HepG2 (cell line): Measurements from ENCODE around the gene POLRMT. TPM values are rescaled to one million over a fixed set of nuclear protein-coding genes. Genes with fewer than 3 reads are reported as not detected.
A peak's percentile ranks its signal among the peaks of the same experiment; 100 is the strongest.

Source experiments
- CHD4 ChIP-seq: fragments of 200-600 bp; sonication (generic); IDR thresholded peaks from 2 replicates; pipeline ENCODE4 v1.7.0; 2017; ENCODE audit warnings: mild to moderate bottlenecking, low read length, borderline replicate concordance
- DMAP1 ChIP-seq: IDR thresholded peaks from 2 replicates; pipeline ENCODE4 v1.6.1; 2016
- JARID2 ChIP-seq: sonication (generic); formaldehyde crosslinking; IDR thresholded peaks from 2 replicates; pipeline ENCODE4 v1.8.1; 2023; ENCODE audit warnings: missing genetic modification reagents, inconsistent platforms; ENCODE audit not compliant: insufficient replicate concordance
- MYC ChIP-seq: sonication (generic); formaldehyde crosslinking; IDR thresholded peaks from 2 replicates; pipeline ENCODE4 v1.9.0; 2021; ENCODE audit warnings: missing genetic modification reagents, borderline replicate concordance
- POLR2AphosphoS5 ChIP-seq: IDR thresholded peaks from 2 replicates; pipeline ENCODE4 v1.6.1; 2012; ENCODE audit warnings: low read depth, low read length
- PTBP1 ChIP-seq: fragments of 200-400 bp; formaldehyde crosslinking; IDR thresholded peaks from 2 replicates; pipeline ENCODE4 v1.6.1; 2018; ENCODE audit warnings: low read length, low read depth; ENCODE audit not compliant: poor library complexity, severe bottlenecking
- RERE ChIP-seq: IDR thresholded peaks from 2 replicates; pipeline ENCODE4 v1.6.1; 2016; ENCODE audit warnings: low read depth, missing genetic modification reagents, missing compliant biosample characterization
- SIN3A ChIP-seq: IDR thresholded peaks from 2 replicates; pipeline ENCODE4 v1.6.1; 2011; ENCODE audit warnings: low read depth, mild to moderate bottlenecking, control low read depth, low read length, borderline replicate concordance
- SIX4 ChIP-seq: sonication (generic); formaldehyde crosslinking; IDR thresholded peaks from 2 replicates; pipeline ENCODE4 v1.4.0; 2020; ENCODE audit warnings: missing genetic modification reagents
- TGIF2 ChIP-seq: IDR thresholded peaks from 2 replicates; pipeline ENCODE4 v1.6.1; 2016; ENCODE audit warnings: control low read depth, missing compliant biosample characterization
- THRA ChIP-seq: sonication (generic); formaldehyde crosslinking; IDR thresholded peaks from 2 replicates; pipeline ENCODE4 v1.4.0; 2020; ENCODE audit warnings: missing genetic modification reagents, borderline replicate concordance
- ZBTB10 ChIP-seq: sonication (generic); formaldehyde crosslinking; IDR thresholded peaks from 2 replicates; pipeline ENCODE4 v1.4.0; 2020; ENCODE audit warnings: missing genetic modification reagents, borderline replicate concordance
- ZFP36 ChIP-seq: fragments of 150-350 bp; IDR thresholded peaks from 2 replicates; pipeline ENCODE4 v1.6.1; 2018; ENCODE audit warnings: borderline replicate concordance, low read length, low read depth; ENCODE audit not compliant: partially characterized antibody
- ZNF564 ChIP-seq: sonication (generic); formaldehyde crosslinking; IDR thresholded peaks from 2 replicates; pipeline ENCODE4 v1.8.1; 2023; ENCODE audit warnings: mild to moderate bottlenecking, missing genetic modification reagents
- ZNF792 ChIP-seq: IDR thresholded peaks from 2 replicates; pipeline ENCODE4 v1.6.1; 2016
- polyA plus RNA-seq, 8 experiments: library from polyadenylated mRNA; depleted of rRNA in 3 of 8; stranded (reverse) in 7 of 8; unstranded in 1 of 8; fragments of >200 nt; fragmentation: Illumina TruSeq in 4 of 8; extraction: Trizol in 4 of 8; gene quantifications; 2 replicates each; pipeline versions ENCODE4 v1.2.1 to v1.2.3, GENCODE V29; 2011 to 2016; ENCODE audit warnings: low read depth in 4 of 8, missing spikeins in 1 of 8, mixed read lengths in 1 of 8; ENCODE audit not compliant: insufficient read depth in 1 of 8
- total RNA-seq, 5 experiments: library from RNA; depleted of rRNA; stranded (reverse); fragments of >200 nt; fragmentation: Illumina TruSeq; extraction: Trizol; gene quantifications; 2 replicates each; pipeline ENCODE4 v1.2.3, GENCODE V29; 2016; ENCODE audit warnings: low read depth in 1 of 5

The POLRMT gene
- total and polyA plus RNA-seq, 2 of the 13 experiments (the other 11 are each of a cell fraction or from before 2014, with no cell fraction given), result 78.0 to 101 TPM

DNA sequence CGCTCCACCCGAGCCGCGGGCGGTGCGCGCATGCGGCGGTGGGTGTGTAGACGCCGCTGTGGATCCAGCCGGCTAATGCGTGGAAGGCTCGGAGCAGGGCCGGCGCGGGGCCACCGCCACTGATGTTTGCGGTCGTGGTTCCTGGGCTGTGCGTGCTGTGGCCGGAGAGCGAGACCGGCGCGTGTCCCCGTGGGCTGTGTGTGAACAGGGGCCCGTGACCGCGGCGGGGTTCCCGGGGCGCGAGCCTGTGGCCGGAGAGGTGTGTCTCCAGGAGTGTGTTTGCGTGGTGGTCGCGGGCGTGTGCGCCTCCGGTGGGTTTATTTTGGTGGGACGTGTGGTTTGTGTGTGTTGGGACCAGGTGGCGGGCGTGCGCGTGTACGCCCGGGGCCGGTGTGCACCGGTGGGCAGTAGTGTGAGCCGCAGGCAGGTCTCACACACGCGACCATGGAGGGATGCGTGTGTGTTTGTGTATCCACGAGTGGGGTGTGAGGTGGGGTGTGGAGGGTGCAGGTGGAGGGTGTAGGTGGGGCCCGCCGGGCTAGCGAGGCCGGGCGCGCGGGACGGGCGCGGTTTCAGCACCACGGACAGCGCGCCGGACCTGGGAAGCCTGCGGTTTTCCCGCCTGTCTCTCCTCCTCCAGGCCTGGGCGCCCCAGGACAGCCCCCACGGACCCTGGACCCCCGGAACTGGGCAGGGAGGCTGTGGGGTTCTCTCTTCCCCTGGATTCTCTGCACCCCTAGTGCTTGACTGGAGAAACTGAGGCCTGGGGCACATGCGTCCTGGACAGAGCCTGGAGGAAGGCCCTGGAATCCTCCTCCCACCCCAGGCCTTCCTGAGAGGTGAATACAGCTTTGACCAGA is 42.0 kb downstream of the POLRMT start (continued):
- TF ChIP-seq THRA (CRISPR knock-in tag) (peak; percentile 53), POLR2AphosphoS5 (no peak), JARID2 (peak; percentile 23), ZFP36 (no peak), TGIF2 (CRISPR knock-in tag) (peak; percentile 54; the same call in 1 of the 2 replicates), ZBTB10 (0 out of 2 replicates have a peak, but pooled peaks have one; percentile 51), CHD4 (no peak), ZNF564 (CRISPR knock-in tag) (0 out of 2 replicates have a peak, but pooled peaks have one; percentile 50), RERE (CRISPR knock-in tag) (no peak), MYC (CRISPR knock-in tag) (no peak), SIN3A (peak; percentile 32; the same call in 1 of the 2 replicates), SIX4 (peak; percentile 56; the same call in 1 of the 2 replicates), DMAP1 (CRISPR knock-in tag) (no peak), ZNF792 (CRISPR knock-in tag) (0 out of 2 replicates have a peak, but pooled peaks have one; percentile 62), PTBP1 (no peak)
